HL-60 (cell line): ENCODE results near the gene MAP3K14.

ENCODE experiments used
- DNase-seq, 2 experiments: peaks; one replicate each; pipeline ENCODE4 v3.0.0-alpha.2; 2010 to 2020; ENCODE audit warnings: low read depth in 1 of 2, low spot score in 1 of 2
- H3K27ac ChIP-seq: fragments of 250-450 bp; sonication (Bioruptor Pico); replicated peaks from 2 replicates; pipeline ENCODE4 v1.5.1; 2020; ENCODE audit warnings: mild to moderate bottlenecking, moderate library complexity
- H3K27me3 ChIP-seq: fragments of 250-450 bp; sonication (Bioruptor Pico); 2 replicates; pipeline ENCODE4 v1.5.1; 2021; ENCODE audit warnings: mild to moderate bottlenecking, moderate library complexity; ENCODE audit not compliant: insufficient read depth, poor library complexity, severe bottlenecking
- H3K4me3 ChIP-seq: replicated peaks from 2 replicates; pipeline ENCODE4 v1.5.1; 2011; ENCODE audit warnings: mild to moderate bottlenecking, control low read depth, low read length; ENCODE audit not compliant: insufficient read depth
- GABPA ChIP-seq: IDR thresholded peaks from 2 replicates; pipeline ENCODE4 v1.6.1; 2012; ENCODE audit warnings: low read depth
- POLR2AphosphoS5 ChIP-seq: IDR thresholded peaks from 2 replicates; pipeline ENCODE4 v1.6.1; 2012; ENCODE audit warnings: low read depth
- SPI1 ChIP-seq: IDR thresholded peaks from 2 replicates; pipeline ENCODE4 v1.6.1; 2012; ENCODE audit warnings: low read depth, mild to moderate bottlenecking, borderline replicate concordance
- TF ChIP-seq, protein P1 (sequence below): IDR thresholded peaks from one replicate; pipeline ENCODE4 v1.5.1; 2011; ENCODE audit warnings: low read length, control low read depth, inconsistent platforms; ENCODE audit not compliant: insufficient read depth
- TF ChIP-seq, protein P2 (sequence below): IDR thresholded peaks from 2 replicates; pipeline ENCODE4 v1.6.1; 2012; ENCODE audit warnings: low read depth; ENCODE audit not compliant: insufficient replicate concordance

The MAP3K14 gene

GRCh38 chr17:45306623-45307022 lies 10.2 kb downstream of the MAP3K14 start:
- H3K27ac ChIP-seq = no peak overlapping the region
- TF ChIP-seq GABPA (no peak), SPI1 (no peak), POLR2AphosphoS5 (no peak)
- TF ChIP-seq, protein P1, sequence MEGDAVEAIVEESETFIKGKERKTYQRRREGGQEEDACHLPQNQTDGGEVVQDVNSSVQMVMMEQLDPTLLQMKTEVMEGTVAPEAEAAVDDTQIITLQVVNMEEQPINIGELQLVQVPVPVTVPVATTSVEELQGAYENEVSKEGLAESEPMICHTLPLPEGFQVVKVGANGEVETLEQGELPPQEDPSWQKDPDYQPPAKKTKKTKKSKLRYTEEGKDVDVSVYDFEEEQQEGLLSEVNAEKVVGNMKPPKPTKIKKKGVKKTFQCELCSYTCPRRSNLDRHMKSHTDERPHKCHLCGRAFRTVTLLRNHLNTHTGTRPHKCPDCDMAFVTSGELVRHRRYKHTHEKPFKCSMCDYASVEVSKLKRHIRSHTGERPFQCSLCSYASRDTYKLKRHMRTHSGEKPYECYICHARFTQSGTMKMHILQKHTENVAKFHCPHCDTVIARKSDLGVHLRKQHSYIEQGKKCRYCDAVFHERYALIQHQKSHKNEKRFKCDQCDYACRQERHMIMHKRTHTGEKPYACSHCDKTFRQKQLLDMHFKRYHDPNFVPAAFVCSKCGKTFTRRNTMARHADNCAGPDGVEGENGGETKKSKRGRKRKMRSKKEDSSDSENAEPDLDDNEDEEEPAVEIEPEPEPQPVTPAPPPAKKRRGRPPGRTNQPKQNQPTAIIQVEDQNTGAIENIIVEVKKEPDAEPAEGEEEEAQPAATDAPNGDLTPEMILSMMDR = no peak
- no peak overlapping the region for H3K4me3 ChIP-seq
- no peak for DNase-seq
- H3K27me3 ChIP-seq = no peaks in the 10 kb centered on the region

DNA sequence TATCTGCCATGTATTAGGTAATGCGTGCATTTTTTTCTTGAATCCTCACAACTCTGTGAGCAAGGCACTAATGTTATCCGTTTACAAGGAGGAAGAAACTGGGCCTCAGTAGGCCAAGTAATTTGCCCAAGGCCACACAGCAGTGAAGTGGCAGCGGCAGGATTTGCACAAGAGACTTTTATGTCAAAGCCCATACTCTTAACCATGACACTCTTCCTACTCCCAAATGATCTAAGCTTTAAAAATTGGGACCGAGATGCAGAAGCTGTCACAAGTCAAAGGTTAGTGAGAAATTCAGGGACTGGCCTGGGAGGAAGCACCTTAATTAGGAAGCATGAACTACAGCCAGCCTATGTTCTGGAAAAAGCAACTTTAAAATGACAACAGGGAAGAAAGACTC lies 10.7 kb downstream of the MAP3K14 start:
- no peak overlapping the region for H3K27ac ChIP-seq
- no peaks in the 10 kb centered on the region for H3K27me3 ChIP-seq
- TF ChIP-seq, protein P1 = no peak
- TF ChIP-seq GABPA (no peak), POLR2AphosphoS5 (no peak), SPI1 (no peak)
- TF ChIP-seq, protein P2, sequence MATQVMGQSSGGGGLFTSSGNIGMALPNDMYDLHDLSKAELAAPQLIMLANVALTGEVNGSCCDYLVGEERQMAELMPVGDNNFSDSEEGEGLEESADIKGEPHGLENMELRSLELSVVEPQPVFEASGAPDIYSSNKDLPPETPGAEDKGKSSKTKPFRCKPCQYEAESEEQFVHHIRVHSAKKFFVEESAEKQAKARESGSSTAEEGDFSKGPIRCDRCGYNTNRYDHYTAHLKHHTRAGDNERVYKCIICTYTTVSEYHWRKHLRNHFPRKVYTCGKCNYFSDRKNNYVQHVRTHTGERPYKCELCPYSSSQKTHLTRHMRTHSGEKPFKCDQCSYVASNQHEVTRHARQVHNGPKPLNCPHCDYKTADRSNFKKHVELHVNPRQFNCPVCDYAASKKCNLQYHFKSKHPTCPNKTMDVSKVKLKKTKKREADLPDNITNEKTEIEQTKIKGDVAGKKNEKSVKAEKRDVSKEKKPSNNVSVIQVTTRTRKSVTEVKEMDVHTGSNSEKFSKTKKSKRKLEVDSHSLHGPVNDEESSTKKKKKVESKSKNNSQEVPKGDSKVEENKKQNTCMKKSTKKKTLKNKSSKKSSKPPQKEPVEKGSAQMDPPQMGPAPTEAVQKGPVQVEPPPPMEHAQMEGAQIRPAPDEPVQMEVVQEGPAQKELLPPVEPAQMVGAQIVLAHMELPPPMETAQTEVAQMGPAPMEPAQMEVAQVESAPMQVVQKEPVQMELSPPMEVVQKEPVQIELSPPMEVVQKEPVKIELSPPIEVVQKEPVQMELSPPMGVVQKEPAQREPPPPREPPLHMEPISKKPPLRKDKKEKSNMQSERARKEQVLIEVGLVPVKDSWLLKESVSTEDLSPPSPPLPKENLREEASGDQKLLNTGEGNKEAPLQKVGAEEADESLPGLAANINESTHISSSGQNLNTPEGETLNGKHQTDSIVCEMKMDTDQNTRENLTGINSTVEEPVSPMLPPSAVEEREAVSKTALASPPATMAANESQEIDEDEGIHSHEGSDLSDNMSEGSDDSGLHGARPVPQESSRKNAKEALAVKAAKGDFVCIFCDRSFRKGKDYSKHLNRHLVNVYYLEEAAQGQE = no peak
- DNase-seq = no peak
- H3K4me3 ChIP-seq = no peak overlapping the region

GRCh38 chr17:45305530-45306087 lies 11.2 kb downstream of the MAP3K14 start:
- H3K27me3 ChIP-seq = no peaks in the 10 kb centered on the region

More at GRCh38 chr17:45305530-45306087, 11.2 kb downstream of the MAP3K14 start:
- DNase-seq = no peak
- Histone ChIP-seq H3K27ac (no peak overlapping the region), H3K4me3 (no peak overlapping the region)
- TF ChIP-seq, protein P1 = no peak
- TF ChIP-seq POLR2AphosphoS5 (no peak), GABPA (no peak), SPI1 (no peak)
- TF ChIP-seq, protein P2 = no peak
